Measurements from ENCODE around the gene ARHGAP15.

The ARHGAP15 gene

GRCh38 chr2:143452817-143453451 lies 323.7 kb downstream of the ARHGAP15 start:
- H3K36me3 ChIP-seq (ENCODE audit: insufficient read depth, low read length) = no peaks in the 10 kb centered on the region
- H3K9me3 ChIP-seq (ENCODE audit: low read depth, low read length) = no peaks in the 10 kb centered on the region
- no peak for DNase-seq (ENCODE audit: low read depth, low spot score)
- TF ChIP-seq EZH2 (IDR thresholded peaks at IDR 0.05) (no peak), POLR2AphosphoS5 (IDR thresholded peaks at IDR 0.05; ENCODE audit: borderline replicate concordance, low read depth, low read length) (no peak), FOXP2 (optimal IDR thresholded peaks at IDR 0.05; ENCODE audit: control extremely low read depth, extremely low read length, insufficient read depth) (no peak)
- no peak overlapping the region; the same call in 1 of the 2 replicates for H3K4me3 ChIP-seq
- H3K27ac ChIP-seq = no peak overlapping the region
- H3K9ac ChIP-seq (ENCODE audit: insufficient read length) = no peak overlapping the region

- Histone ChIP-seq H3K27ac (no peak overlapping the region), H3K4me3 (no peak overlapping the region), H3K9ac (ENCODE audit: insufficient read length) (no peak overlapping the region), H3K36me3 (ENCODE audit: insufficient read depth, low read length) (no peaks in the 10 kb centered on the region), H3K9me3 (ENCODE audit: low read depth, low read length) (no peaks in the 10 kb centered on the region)
- no peak for DNase-seq (ENCODE audit: low read depth, low spot score)
- TF ChIP-seq EZH2 (IDR thresholded peaks at IDR 0.05) = no peak
- no peak for TF ChIP-seq POLR2AphosphoS5 (IDR thresholded peaks at IDR 0.05; ENCODE audit: borderline replicate concordance, low read depth, low read length)
- TF ChIP-seq FOXP2 (optimal IDR thresholded peaks at IDR 0.05; ENCODE audit: control extremely low read depth, extremely low read length, insufficient read depth) = no peak
Observed at GRCh38 chr2:143453981-143454511, 324.8 kb downstream of the ARHGAP15 start.

GRCh38 chr2:143455317-143455716 lies 326.1 kb downstream of the ARHGAP15 start:
- no peak for TF ChIP-seq FOXP2 (optimal IDR thresholded peaks at IDR 0.05; ENCODE audit: control extremely low read depth, extremely low read length, insufficient read depth)
- TF ChIP-seq POLR2AphosphoS5 (IDR thresholded peaks at IDR 0.05; ENCODE audit: borderline replicate concordance, low read depth, low read length) = no peak
- no peak for TF ChIP-seq EZH2 (IDR thresholded peaks at IDR 0.05)
- Histone ChIP-seq H3K36me3 (ENCODE audit: insufficient read depth, low read length) (no peaks in the 10 kb centered on the region), H3K27ac (no peak overlapping the region), H3K9ac (ENCODE audit: insufficient read length) (no peak overlapping the region), H3K4me3 (no peak overlapping the region), H3K9me3 (ENCODE audit: low read depth, low read length) (no peaks in the 10 kb centered on the region)
- DNase-seq (ENCODE audit: low read depth, low spot score) = no peak

GRCh38 chr2:143458258-143459190 lies 329.3 kb downstream of the ARHGAP15 start:
- no peak overlapping the region for H3K4me3 ChIP-seq
- no peak overlapping the region for H3K27ac ChIP-seq
- no peak for TF ChIP-seq POLR2AphosphoS5 (IDR thresholded peaks at IDR 0.05; ENCODE audit: borderline replicate concordance, low read depth, low read length)
- TF ChIP-seq EZH2 (IDR thresholded peaks at IDR 0.05) = no peak
- TF ChIP-seq FOXP2 (optimal IDR thresholded peaks at IDR 0.05; ENCODE audit: control extremely low read depth, extremely low read length, insufficient read depth) = no peak
- DNase-seq (ENCODE audit: low read depth, low spot score) = no peak
- H3K9me3 ChIP-seq (ENCODE audit: low read depth, low read length) = no peaks in the 10 kb centered on the region
- H3K36me3 ChIP-seq (ENCODE audit: insufficient read depth, low read length) = no peaks in the 10 kb centered on the region
- no peak overlapping the region for H3K9ac ChIP-seq (ENCODE audit: insufficient read length)

- DNase-seq (ENCODE audit: low read depth, low spot score) = no peak
- Histone ChIP-seq H3K4me3 (no peak overlapping the region), H3K9ac (ENCODE audit: insufficient read length) (no peak overlapping the region), H3K27ac (no peak overlapping the region), H3K36me3 (ENCODE audit: insufficient read depth, low read length) (no peaks in the 10 kb centered on the region), H3K9me3 (ENCODE audit: low read depth, low read length) (no peaks in the 10 kb centered on the region)
- TF ChIP-seq EZH2 (IDR thresholded peaks at IDR 0.05) = no peak
- TF ChIP-seq FOXP2 (optimal IDR thresholded peaks at IDR 0.05; ENCODE audit: control extremely low read depth, extremely low read length, insufficient read depth) = no peak
- TF ChIP-seq POLR2AphosphoS5 (IDR thresholded peaks at IDR 0.05; ENCODE audit: borderline replicate concordance, low read depth, low read length) = no peak
Observed at GRCh38 chr2:143460382-143460781, 331.2 kb downstream of the ARHGAP15 start.

- Histone ChIP-seq H3K9me3 (ENCODE audit: low read depth, low read length) (no peaks in the 10 kb centered on the region), H3K36me3 (ENCODE audit: insufficient read depth, low read length) (no peaks in the 10 kb centered on the region), H3K27ac (no peak overlapping the region), H3K4me3 (no peak overlapping the region), H3K9ac (ENCODE audit: insufficient read length) (no peak overlapping the region)
- TF ChIP-seq EZH2 (IDR thresholded peaks at IDR 0.05) (no peak), POLR2AphosphoS5 (IDR thresholded peaks at IDR 0.05; ENCODE audit: borderline replicate concordance, low read depth, low read length) (no peak)
- no peak for DNase-seq (ENCODE audit: low read depth, low spot score)
Observed at GRCh38 chr2:143463719-143464118, 334.5 kb downstream of the ARHGAP15 start.

- TF ChIP-seq POLR2AphosphoS5 (IDR thresholded peaks at IDR 0.05; ENCODE audit: borderline replicate concordance, low read depth, low read length) = no peak
- TF ChIP-seq EZH2 (IDR thresholded peaks at IDR 0.05) = no peak
- TF ChIP-seq FOXP2 (optimal IDR thresholded peaks at IDR 0.05; ENCODE audit: control extremely low read depth, extremely low read length, insufficient read depth) = no peak
- DNase-seq (ENCODE audit: low read depth, low spot score) = no peak
- H3K27ac ChIP-seq = no peak overlapping the region
Observed at GRCh38 chr2:143466391-143466790, 337.2 kb downstream of the ARHGAP15 start.

GRCh38 chr2:143467011-143467410 lies 337.8 kb downstream of the ARHGAP15 start:
- Histone ChIP-seq H3K36me3 (ENCODE audit: insufficient read depth, low read length) (no peaks in the 10 kb centered on the region), H3K4me3 (no peak overlapping the region), H3K9me3 (ENCODE audit: low read depth, low read length) (no peaks in the 10 kb centered on the region), H3K9ac (ENCODE audit: insufficient read length) (no peak overlapping the region), H3K27ac (no peak overlapping the region)
- no peak for DNase-seq (ENCODE audit: low read depth, low spot score)
- no peak for TF ChIP-seq POLR2AphosphoS5 (IDR thresholded peaks at IDR 0.05; ENCODE audit: borderline replicate concordance, low read depth, low read length)

More at GRCh38 chr2:143466391-143466790, 337.2 kb downstream of the ARHGAP15 start:
- Histone ChIP-seq H3K9me3 (ENCODE audit: low read depth, low read length) (no peaks in the 10 kb centered on the region), H3K36me3 (ENCODE audit: insufficient read depth, low read length) (no peaks in the 10 kb centered on the region), H3K4me3 (no peak overlapping the region), H3K9ac (ENCODE audit: insufficient read length) (no peak overlapping the region)
